ENCODE measurements around the gene PDE4D.

DNA sequence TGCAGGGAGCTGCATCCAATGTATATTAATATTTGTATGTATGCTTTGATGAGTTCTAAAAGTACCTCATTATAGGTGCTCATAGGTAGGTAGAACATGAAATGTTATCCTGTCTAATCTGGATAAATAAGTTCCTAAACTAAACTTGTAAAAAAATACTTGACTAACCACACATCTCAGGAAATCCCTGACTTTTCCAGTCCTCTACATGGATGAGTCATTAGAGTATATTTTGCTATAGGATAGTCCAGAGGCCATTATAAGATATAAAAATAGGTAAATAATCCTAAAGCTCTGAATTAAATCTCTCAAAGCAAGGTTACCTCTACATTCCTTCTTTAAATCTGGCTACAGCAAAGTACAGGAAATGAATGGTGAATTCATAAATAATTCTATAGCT is 906.3 kb downstream of the PDE4D start:
- no peak for TF ChIP-seq POLR2A (IDR thresholded peaks at IDR 0.05)
- TF ChIP-seq, protein P1, sequence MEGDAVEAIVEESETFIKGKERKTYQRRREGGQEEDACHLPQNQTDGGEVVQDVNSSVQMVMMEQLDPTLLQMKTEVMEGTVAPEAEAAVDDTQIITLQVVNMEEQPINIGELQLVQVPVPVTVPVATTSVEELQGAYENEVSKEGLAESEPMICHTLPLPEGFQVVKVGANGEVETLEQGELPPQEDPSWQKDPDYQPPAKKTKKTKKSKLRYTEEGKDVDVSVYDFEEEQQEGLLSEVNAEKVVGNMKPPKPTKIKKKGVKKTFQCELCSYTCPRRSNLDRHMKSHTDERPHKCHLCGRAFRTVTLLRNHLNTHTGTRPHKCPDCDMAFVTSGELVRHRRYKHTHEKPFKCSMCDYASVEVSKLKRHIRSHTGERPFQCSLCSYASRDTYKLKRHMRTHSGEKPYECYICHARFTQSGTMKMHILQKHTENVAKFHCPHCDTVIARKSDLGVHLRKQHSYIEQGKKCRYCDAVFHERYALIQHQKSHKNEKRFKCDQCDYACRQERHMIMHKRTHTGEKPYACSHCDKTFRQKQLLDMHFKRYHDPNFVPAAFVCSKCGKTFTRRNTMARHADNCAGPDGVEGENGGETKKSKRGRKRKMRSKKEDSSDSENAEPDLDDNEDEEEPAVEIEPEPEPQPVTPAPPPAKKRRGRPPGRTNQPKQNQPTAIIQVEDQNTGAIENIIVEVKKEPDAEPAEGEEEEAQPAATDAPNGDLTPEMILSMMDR (IDR thresholded peaks at IDR 0.05) = no peak

Data from esophagus squamous epithelium (tissue), 4 donors.